ENCODE measurements around the gene LPIN1. TPM values are rescaled to one million over a fixed set of nuclear protein-coding genes. Genes with fewer than 3 reads are reported as not detected.
A peak's percentile ranks its signal among the peaks of the same experiment; 100 is the strongest.

LPIN1 gene
- total RNA-seq (2016; rRNA removed; fragmentation: Illumina TruSeq; extraction: Trizol) (6.6 and 9.7 TPM in 2 replicates), polyA plus RNA-seq (2011; rRNA removed) (19.4 and 23.4 TPM in 2 replicates), polyA minus RNA-seq (2011; rRNA and poly(A)+ RNA removed; ENCODE audit: low replicate concordance) (10.2 and 31.2 TPM in 2 replicates), Bru-seq, nascent RNA (percentile 53 among the genes with signal in this experiment), BruChase-seq, experiment 1, labeled RNA remaining after a 6-hour chase (percentile 57 among the genes with signal in this experiment), BruChase-seq, experiment 2, labeled RNA remaining after a 2-hour chase (percentile 53 among the genes with signal in this experiment)
- 7.3 TPM in 2 replicates for total RNA-seq (2016; cell fraction: cytosol; rRNA removed; fragmentation: Illumina TruSeq; extraction: Trizol; ENCODE audit: low read depth)
- 6.5 and 9.8 TPM in 2 replicates for total RNA-seq (2016; cell fraction: insoluble cytoplasmic fraction; rRNA removed; fragmentation: Illumina TruSeq; extraction: Trizol)
- total RNA-seq (2016; cell fraction: membrane; rRNA removed; fragmentation: Illumina TruSeq; extraction: Trizol) = 2.9 and 3.2 TPM in 2 replicates
- 12.8 and 16.9 TPM in 2 replicates for total RNA-seq (2016; cell fraction: nucleus; rRNA removed; fragmentation: Illumina TruSeq; extraction: Trizol)
- 8.3 and 10.4 TPM in 2 replicates for polyA plus RNA-seq (2011; cell fraction: cytosol; rRNA removed)
- polyA plus RNA-seq (2011; cell fraction: nucleus; rRNA removed) = 25.2 and 33.5 TPM in 2 replicates
- 11.7 and 14.4 TPM in 2 replicates for polyA plus RNA-seq (2012)
- 0.68 and 1.0 TPM in 2 replicates for polyA plus RNA-seq (2016; cell fraction: cytosol; fragmentation: Illumina TruSeq; extraction: Trizol; ENCODE audit: low read depth)
- 5.6 and 6.7 TPM in 2 replicates for polyA plus RNA-seq (2016; cell fraction: insoluble cytoplasmic fraction; fragmentation: Illumina TruSeq; extraction: Trizol; ENCODE audit: low read depth)
- 1.1 and 1.5 TPM in 2 replicates for polyA plus RNA-seq (2016; cell fraction: membrane; fragmentation: Illumina TruSeq; extraction: Trizol; ENCODE audit: low read depth)
- polyA plus RNA-seq (2016; cell fraction: nucleus; fragmentation: Illumina TruSeq; extraction: Trizol; ENCODE audit: insufficient read depth, low read depth) = 28.2 and 32.3 TPM in 2 replicates
- polyA minus RNA-seq (2011; cell fraction: cytosol; rRNA and poly(A)+ RNA removed) = 5.0 and 9.9 TPM in 2 replicates
- polyA minus RNA-seq (2011; cell fraction: nucleus; rRNA and poly(A)+ RNA removed) = 33.9 and 53.5 TPM in 2 replicates
- long read RNA-seq, experiment 1, partial matches to known transcripts = 2 of 6 reads
- long read RNA-seq, experiment 1, other reads (novel, unspliced or antisense) = 4 of 6 reads
- long read RNA-seq, experiment 2, full-length matches to known transcripts = 1 of 26 reads
- long read RNA-seq, experiment 2, partial matches to known transcripts = 2 of 26 reads
- long read RNA-seq, experiment 2, other reads (novel, unspliced or antisense) = 23 of 26 reads

GRCh38 chr2:11746376-11746806 lies at the start of gene LPIN1:
Gene LPIN1 (plus strand): TSS chr2:11746632. CDS start chr2:11765542, 18,910 bp downstream.
- BruUV-seq (replicated peaks) = no TSS peak
- Histone ChIP-seq H3K4me2 (ENCODE audit: low read depth, low read length) (peak within 1 kb of the TSS; percentile 98), H2AFZ (ENCODE audit: low read length) (peak within 1 kb of the TSS; percentile 96), H3K36me3 (replicated peaks in 1 of 2; ENCODE audit: control insufficient read depth in 1 of 2, insufficient read depth in 2 of 2, low read length in 2 of 2) (no peaks in the 10 kb centered on the region), H4K20me1 (ENCODE audit: insufficient read depth, low read length) (no peaks in the 10 kb centered on the region; the same call in 1 of the 2 replicates), H3K9ac (ENCODE audit: insufficient read depth, low read depth, low read length) (peak within 1 kb of the TSS; percentile 76), H3K27ac (ENCODE audit: extremely low read length, insufficient read depth, low read length) (peak within 1 kb of the TSS; percentile 62), H3K27me3 (ENCODE audit: control insufficient read depth in 1 of 2, insufficient read depth in 2 of 2, low read length in 2 of 2) (no peaks in the 10 kb centered on the region; a peak in 2 of 5 replicates), H3K9me3 (ENCODE audit: low read length) (no peaks in the 10 kb centered on the region), H3K79me2 (ENCODE audit: insufficient read depth, low read length) (peaks cover 37% of the 10 kb centered on the region), H3K4me1 (ENCODE audit: insufficient read depth, low read length) (peaks cover 73% of the 10 kb centered on the region), H3K4me3 (replicated peaks in 1 of 3; ENCODE audit: insufficient read depth in 1 of 3, low read depth in 2 of 3, low read length in 3 of 3) (peak within 1 kb of the TSS; percentile 77 to 96 (median 83))
- FAIRE-seq (no peak), DNase-seq (ENCODE audit: low spot score) (peak; percentile 70), ATAC-seq (peak; percentile 71)
- POLR2A ChIA-PET = interaction anchor here (0.6 to 2.3 kb wide), 7 partner anchors 8 to 261 kb away, joined by 3 to 16 read pairs (median 5); no protein-coding TSS in a partner anchor
- intact Hi-C loops (cut with micrococcal nuclease; ENCODE audit: unreplicated experiment) (loop anchor here (2.0 to 10.0 kb wide), 2 partner anchors 58 to 1258 kb away; no protein-coding TSS in a partner anchor), in situ Hi-C loops (cut with HindIII; ENCODE audit: extremely low pct_ligation_motif_present, low pct_unique_long_range_greater_than_20kb) (no loop called here)
- 2% methylated on average over 18 of the region's 49 CpGs for WGBS (ENCODE audit: low lambda C conversion rate)
- CTCF ChIA-PET (ENCODE audit: low intra/inter-chr PET ratio, low total read pairs) = interaction anchor here (1.3 kb wide), 1 partner anchor 58 kb away, joined by 4 read pairs; no protein-coding TSS in a partner anchor
- TF ChIP-seq HNRNPK (IDR thresholded peaks at IDR 0.05; ENCODE audit: low read depth, low read length, poor library complexity, severe bottlenecking) (peak; percentile 6), GABPB1 (CRISPR knock-in tag; IDR thresholded peaks at IDR 0.05) (peak; percentile 9; the same call in 1 of the 2 replicates), MAZ (IDR thresholded peaks at IDR 0.05; ENCODE audit: borderline replicate concordance, low read depth, low read length) (peak; percentile 47), MAZ (CRISPR knock-in tag; IDR thresholded peaks at IDR 0.05; ENCODE audit: low read depth) (no peak), LCORL (IDR thresholded peaks at IDR 0.05) (no peak), LCORL (CRISPR knock-in tag; IDR thresholded peaks at IDR 0.05) (no peak), ZNF703 (CRISPR knock-in tag; IDR thresholded peaks at IDR 0.05; ENCODE audit: borderline replicate concordance) (no peak), PHF20 (CRISPR knock-in tag; IDR thresholded peaks at IDR 0.05) (peak; percentile 35; the same call in 1 of the 2 replicates), ZNF263 (CRISPR knock-in tag; IDR thresholded peaks at IDR 0.05) (no peak), U2AF1 (optimal IDR thresholded peaks at IDR 0.05; ENCODE audit: low read depth, low read length) (no peak), MNT (IDR thresholded peaks at IDR 0.05) (peak; percentile 53; the same call in 1 of the 2 replicates), KDM2A (CRISPR knock-in tag; IDR thresholded peaks at IDR 0.05; ENCODE audit: borderline replicate concordance, low read depth) (peak; percentile 15; the same call in 1 of the 2 replicates)
- TF ChIP-seq, protein P1, sequence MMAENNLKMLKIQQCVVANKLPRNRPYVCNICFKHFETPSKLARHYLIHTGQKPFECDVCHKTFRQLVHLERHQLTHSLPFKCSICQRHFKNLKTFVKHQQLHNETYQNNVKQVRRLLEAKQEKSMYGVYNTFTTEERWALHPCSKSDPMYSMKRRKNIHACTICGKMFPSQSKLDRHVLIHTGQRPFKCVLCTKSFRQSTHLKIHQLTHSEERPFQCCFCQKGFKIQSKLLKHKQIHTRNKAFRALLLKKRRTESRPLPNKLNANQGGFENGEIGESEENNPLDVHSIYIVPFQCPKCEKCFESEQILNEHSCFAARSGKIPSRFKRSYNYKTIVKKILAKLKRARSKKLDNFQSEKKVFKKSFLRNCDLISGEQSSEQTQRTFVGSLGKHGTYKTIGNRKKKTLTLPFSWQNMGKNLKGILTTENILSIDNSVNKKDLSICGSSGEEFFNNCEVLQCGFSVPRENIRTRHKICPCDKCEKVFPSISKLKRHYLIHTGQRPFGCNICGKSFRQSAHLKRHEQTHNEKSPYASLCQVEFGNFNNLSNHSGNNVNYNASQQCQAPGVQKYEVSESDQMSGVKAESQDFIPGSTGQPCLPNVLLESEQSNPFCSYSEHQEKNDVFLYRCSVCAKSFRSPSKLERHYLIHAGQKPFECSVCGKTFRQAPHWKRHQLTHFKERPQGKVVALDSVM (CRISPR knock-in tag; IDR thresholded peaks at IDR 0.05) = no peak
- TF ChIP-seq, protein P2, sequence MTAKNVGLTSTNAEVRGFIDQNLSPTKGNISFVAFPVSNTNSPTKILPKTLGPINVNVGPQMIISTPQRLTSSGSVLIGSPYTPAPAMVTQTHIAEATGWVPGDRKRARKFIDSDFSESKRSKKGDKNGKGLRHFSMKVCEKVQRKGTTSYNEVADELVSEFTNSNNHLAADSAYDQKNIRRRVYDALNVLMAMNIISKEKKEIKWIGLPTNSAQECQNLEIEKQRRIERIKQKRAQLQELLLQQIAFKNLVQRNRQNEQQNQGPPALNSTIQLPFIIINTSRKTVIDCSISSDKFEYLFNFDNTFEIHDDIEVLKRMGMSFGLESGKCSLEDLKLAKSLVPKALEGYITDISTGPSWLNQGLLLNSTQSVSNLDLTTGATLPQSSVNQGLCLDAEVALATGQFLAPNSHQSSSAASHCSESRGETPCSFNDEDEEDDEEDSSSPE (CRISPR knock-in tag; IDR thresholded peaks at IDR 0.05) = no peak; the same call in 1 of the 2 replicates
